Measurements from ENCODE around the gene ZNF581. TPM values are rescaled to one million over a fixed set of nuclear protein-coding genes. Genes with fewer than 3 reads are reported as not detected.
A peak's percentile ranks its signal among the peaks of the same experiment; 100 is the strongest.

ZNF581 gene
- total RNA-seq, 4 donors from 2014 or later = 8.4 to 17.5 (median 11.4) TPM

- WGBS, 2 donors (ENCODE audit: low coverage in 1 of 2) = 0% methylated on average over 3 to 10 of the region's 56 CpGs
- Histone ChIP-seq H3K27ac (peak within 1 kb of the TSS; percentile 76 to 100 (median 95)), H3K4me1 (peaks cover 0 to 25% (median 0%) of the 10 kb centered on the region in 3 donors), H3K4me3 (peak within 1 kb of the TSS; percentile 49 to 69), H3K36me3 (peaks cover 0 to 24% of the 10 kb centered on the region in 2 donors), H3K27me3 (no peaks in the 10 kb centered on the region), H3K9me3 (no peaks in the 10 kb centered on the region)
- TF ChIP-seq POLR2A (IDR thresholded peaks at IDR 0.05) (peak; percentile 33 to 37), CTCF (IDR thresholded peaks at IDR 0.05) (peak in 1 of 4 experiments; percentile 9), EP300 (IDR thresholded peaks at IDR 0.05) (no peak), POLR2AphosphoS5 (IDR thresholded peaks at IDR 0.05) (peak; percentile 46)
- peak; percentile 91 for ATAC-seq
These were observed 19.1 kb upstream of the ZNF581 start, which contains the start of gene ZNF784 for GRCh38 chr19:55624109-55625003. Gene ZNF784 (minus strand): TSS chr19:55624566. CDS start chr19:55624561, 5 bp downstream.

GRCh38 chr19:55625004-55625326 lies 18.5 kb upstream of the ZNF581 start:
- Histone ChIP-seq H3K9me3 (no peaks in the 10 kb centered on the region), H3K36me3 (peaks cover 0 to 24% of the 10 kb centered on the region in 2 donors), H3K27ac (peak overlapping the region in 3 of 4 donors; percentile 95 to 100 (median 95)), H3K4me3 (peak overlapping the region; percentile 49 to 69), H3K27me3 (no peaks in the 10 kb centered on the region), H3K4me1 (peaks cover 0 to 20% (median 0%) of the 10 kb centered on the region in 3 donors)
- TF ChIP-seq POLR2A (IDR thresholded peaks at IDR 0.05) (no peak), EP300 (IDR thresholded peaks at IDR 0.05) (no peak), POLR2AphosphoS5 (IDR thresholded peaks at IDR 0.05) (no peak), CTCF (IDR thresholded peaks at IDR 0.05) (no peak)
- WGBS, 2 donors (ENCODE audit: low coverage in 1 of 2) = 35 to 58% methylated on average over 6 to 11 of the region's 11 CpGs
- ATAC-seq = no peak

GRCh38 chr19:55626350-55626749 lies 17.1 kb upstream of the ZNF581 start:
- H3K27me3 ChIP-seq = no peaks in the 10 kb centered on the region
- H3K27ac ChIP-seq = no peak overlapping the region
- H3K36me3 ChIP-seq = peaks cover 0 to 14% of the 10 kb centered on the region in 2 donors
- no peak overlapping the region for H3K4me3 ChIP-seq
- no peak for ATAC-seq
- no peaks in the 10 kb centered on the region for H3K9me3 ChIP-seq
- peaks cover 0 to 20% (median 0%) of the 10 kb centered on the region in 3 donors for H3K4me1 ChIP-seq
- TF ChIP-seq CTCF (IDR thresholded peaks at IDR 0.05) (no peak), POLR2A (IDR thresholded peaks at IDR 0.05) (no peak), EP300 (IDR thresholded peaks at IDR 0.05) (no peak), POLR2AphosphoS5 (IDR thresholded peaks at IDR 0.05) (no peak)
- WGBS, 2 donors (ENCODE audit: low coverage in 1 of 2) = 81 to 89% methylated on average over 7 to 11 of the region's 11 CpGs

GRCh38 chr19:55632463-55632834 lies 11.0 kb upstream of the ZNF581 start:
- peaks cover 2 to 47% (median 23%) of the 10 kb centered on the region in 3 donors for H3K4me1 ChIP-seq
- H3K4me3 ChIP-seq = no peak overlapping the region
- 0 to 64% methylated on average over 1 to 2 of the region's 3 CpGs for WGBS, 2 donors (ENCODE audit: low coverage in 1 of 2)
- H3K27me3 ChIP-seq = no peaks in the 10 kb centered on the region
- peak; percentile 72 for ATAC-seq
- H3K9me3 ChIP-seq = no peaks in the 10 kb centered on the region
- H3K36me3 ChIP-seq = no peaks in the 10 kb centered on the region
- H3K27ac ChIP-seq = peak overlapping the region; percentile 25 to 78 (median 72)
- TF ChIP-seq CTCF (IDR thresholded peaks at IDR 0.05) = peak; percentile 84 to 94 (median 89)
- no peak for TF ChIP-seq POLR2A (IDR thresholded peaks at IDR 0.05)

Measured in gastroesophageal sphincter (tissue), 4 donors.